Loucy (cell line): ENCODE measurements around the gene CSAD.

Source experiments
- EZH2phosphoT487 ChIP-seq: fragments of 200-600 bp; IDR thresholded peaks from 2 replicates; pipeline ENCODE4 v1.6.1; 2018; ENCODE audit warnings: antibody characterized with exemption, mild to moderate bottlenecking, moderate library complexity, borderline replicate concordance
- TF ChIP-seq, protein P1 (sequence below): fragments of 200-600 bp; sonication (generic); conservative IDR thresholded peaks from 2 replicates; pipeline ENCODE4 v1.5.1; 2014; ENCODE audit warnings: mild to moderate bottlenecking, antibody characterized with exemption, low read length

DNA sequence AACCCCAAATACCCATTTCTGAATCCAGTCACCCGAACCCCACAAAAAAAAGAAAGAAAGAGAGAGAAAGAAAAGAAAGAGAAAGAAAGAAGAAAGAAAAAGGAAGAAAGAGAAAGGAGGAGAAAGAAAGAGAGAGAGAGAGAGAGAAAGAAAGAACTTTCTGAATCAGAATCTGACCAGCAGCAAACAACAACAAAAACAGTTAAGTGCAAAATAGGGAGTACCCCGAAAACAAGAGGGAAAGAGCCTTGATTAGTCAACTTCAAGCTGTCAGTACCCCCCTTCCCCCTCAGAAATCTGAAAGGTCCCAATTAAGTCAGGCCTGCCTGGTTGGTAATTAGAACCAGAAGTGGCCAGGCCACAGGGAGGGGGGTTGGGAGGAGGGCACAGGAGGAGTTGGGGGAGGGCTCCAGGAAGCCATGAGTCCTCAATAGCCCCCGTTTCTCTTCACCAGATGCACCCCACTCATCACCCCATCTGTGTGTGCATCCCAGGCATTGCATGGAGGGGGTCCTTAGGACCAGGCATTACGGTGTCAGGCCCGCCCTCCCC, 41.5 kb upstream of the CSAD start:
- TF ChIP-seq, protein P1, sequence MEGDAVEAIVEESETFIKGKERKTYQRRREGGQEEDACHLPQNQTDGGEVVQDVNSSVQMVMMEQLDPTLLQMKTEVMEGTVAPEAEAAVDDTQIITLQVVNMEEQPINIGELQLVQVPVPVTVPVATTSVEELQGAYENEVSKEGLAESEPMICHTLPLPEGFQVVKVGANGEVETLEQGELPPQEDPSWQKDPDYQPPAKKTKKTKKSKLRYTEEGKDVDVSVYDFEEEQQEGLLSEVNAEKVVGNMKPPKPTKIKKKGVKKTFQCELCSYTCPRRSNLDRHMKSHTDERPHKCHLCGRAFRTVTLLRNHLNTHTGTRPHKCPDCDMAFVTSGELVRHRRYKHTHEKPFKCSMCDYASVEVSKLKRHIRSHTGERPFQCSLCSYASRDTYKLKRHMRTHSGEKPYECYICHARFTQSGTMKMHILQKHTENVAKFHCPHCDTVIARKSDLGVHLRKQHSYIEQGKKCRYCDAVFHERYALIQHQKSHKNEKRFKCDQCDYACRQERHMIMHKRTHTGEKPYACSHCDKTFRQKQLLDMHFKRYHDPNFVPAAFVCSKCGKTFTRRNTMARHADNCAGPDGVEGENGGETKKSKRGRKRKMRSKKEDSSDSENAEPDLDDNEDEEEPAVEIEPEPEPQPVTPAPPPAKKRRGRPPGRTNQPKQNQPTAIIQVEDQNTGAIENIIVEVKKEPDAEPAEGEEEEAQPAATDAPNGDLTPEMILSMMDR, result no peak
- no peak for TF ChIP-seq EZH2phosphoT487
